ENCODE results near the gene EARS2. TPM values are rescaled to one million over a fixed set of nuclear protein-coding genes. Genes with fewer than 3 reads are reported as not detected.

Gene EARS2
- total and polyA plus RNA-seq, 9 of the 15 experiments (the other 6 are each of a cell fraction or from before 2014, with no cell fraction given) = 17.6 to 58.6 (median 36.3) TPM

DNA sequence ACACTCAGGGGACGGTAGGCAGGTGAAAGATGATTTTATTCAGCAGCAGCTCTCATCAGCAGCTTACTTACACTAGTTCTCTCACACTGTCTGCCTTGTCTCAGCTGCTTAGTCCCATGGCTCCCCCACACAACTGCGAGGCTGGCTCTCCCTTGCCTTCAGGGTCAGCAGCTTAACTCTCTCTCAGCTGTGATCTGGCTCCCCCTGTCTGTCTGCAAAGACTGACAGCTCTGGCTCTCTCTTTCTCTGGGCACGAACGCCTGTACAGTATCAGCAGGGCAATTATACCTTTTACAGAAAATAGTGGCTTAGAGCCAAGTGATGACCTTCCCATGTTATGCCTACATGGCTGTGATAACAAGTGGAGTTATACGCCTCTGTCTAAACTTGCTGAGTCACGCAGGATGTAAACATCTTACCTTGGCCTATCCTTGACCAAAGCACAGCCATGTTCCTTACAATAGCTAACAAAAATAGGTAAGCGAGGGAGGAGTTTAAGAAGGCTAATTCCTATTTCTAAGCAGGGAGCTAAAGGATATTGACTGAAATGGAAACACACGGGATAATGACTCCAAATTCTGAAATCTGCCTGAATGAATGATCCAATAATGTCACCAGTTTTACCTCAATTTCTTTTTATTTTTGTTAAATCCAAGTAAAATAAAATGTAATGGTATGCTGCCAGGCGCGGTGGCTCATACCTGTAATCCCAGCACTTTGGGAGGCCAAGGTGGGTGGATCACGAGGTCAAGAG is 40.0 kb upstream of the EARS2 start (continued):
- peak; percentile 46 for TF ChIP-seq NR2C1 (IDR thresholded peaks at IDR 0.05)
- TF ChIP-seq NR2C1 (tag; IDR thresholded peaks at IDR 0.05) = peak; percentile 98
- TF ChIP-seq RNF2 (IDR thresholded peaks at IDR 0.05) = no peak
- peak; percentile 100 for TF ChIP-seq KLF6 (CRISPR knock-in tag; IDR thresholded peaks at IDR 0.05; ENCODE audit: borderline replicate concordance)
- TF ChIP-seq UBTF (IDR thresholded peaks at IDR 0.05; ENCODE audit: borderline replicate concordance in 1 of 2, low read depth in 2 of 2, low read length in 2 of 2) = peak in 1 of 2 experiments; percentile 65; a peak in 1 of 4 replicates
- TF ChIP-seq TSC22D4 (tag; IDR thresholded peaks at IDR 0.05) = peak; percentile 95
- no peak for TF ChIP-seq ZC3H11A (IDR thresholded peaks at IDR 0.05; ENCODE audit: low read depth, low read length)
- no peak for TF ChIP-seq RBM14 (IDR thresholded peaks at IDR 0.05; ENCODE audit: borderline replicate concordance, insufficient read depth, low read depth, low read length)
- TF ChIP-seq, protein P1, sequence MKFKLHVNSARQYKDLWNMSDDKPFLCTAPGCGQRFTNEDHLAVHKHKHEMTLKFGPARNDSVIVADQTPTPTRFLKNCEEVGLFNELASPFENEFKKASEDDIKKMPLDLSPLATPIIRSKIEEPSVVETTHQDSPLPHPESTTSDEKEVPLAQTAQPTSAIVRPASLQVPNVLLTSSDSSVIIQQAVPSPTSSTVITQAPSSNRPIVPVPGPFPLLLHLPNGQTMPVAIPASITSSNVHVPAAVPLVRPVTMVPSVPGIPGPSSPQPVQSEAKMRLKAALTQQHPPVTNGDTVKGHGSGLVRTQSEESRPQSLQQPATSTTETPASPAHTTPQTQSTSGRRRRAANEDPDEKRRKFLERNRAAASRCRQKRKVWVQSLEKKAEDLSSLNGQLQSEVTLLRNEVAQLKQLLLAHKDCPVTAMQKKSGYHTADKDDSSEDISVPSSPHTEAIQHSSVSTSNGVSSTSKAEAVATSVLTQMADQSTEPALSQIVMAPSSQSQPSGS (CRISPR knock-in tag; IDR thresholded peaks at IDR 0.05) = no peak
- peak; percentile 34 for TF ChIP-seq NEUROD1 (IDR thresholded peaks at IDR 0.05; ENCODE audit: borderline replicate concordance, low read depth, low read length, partially characterized antibody)
- TF ChIP-seq, protein P2, sequence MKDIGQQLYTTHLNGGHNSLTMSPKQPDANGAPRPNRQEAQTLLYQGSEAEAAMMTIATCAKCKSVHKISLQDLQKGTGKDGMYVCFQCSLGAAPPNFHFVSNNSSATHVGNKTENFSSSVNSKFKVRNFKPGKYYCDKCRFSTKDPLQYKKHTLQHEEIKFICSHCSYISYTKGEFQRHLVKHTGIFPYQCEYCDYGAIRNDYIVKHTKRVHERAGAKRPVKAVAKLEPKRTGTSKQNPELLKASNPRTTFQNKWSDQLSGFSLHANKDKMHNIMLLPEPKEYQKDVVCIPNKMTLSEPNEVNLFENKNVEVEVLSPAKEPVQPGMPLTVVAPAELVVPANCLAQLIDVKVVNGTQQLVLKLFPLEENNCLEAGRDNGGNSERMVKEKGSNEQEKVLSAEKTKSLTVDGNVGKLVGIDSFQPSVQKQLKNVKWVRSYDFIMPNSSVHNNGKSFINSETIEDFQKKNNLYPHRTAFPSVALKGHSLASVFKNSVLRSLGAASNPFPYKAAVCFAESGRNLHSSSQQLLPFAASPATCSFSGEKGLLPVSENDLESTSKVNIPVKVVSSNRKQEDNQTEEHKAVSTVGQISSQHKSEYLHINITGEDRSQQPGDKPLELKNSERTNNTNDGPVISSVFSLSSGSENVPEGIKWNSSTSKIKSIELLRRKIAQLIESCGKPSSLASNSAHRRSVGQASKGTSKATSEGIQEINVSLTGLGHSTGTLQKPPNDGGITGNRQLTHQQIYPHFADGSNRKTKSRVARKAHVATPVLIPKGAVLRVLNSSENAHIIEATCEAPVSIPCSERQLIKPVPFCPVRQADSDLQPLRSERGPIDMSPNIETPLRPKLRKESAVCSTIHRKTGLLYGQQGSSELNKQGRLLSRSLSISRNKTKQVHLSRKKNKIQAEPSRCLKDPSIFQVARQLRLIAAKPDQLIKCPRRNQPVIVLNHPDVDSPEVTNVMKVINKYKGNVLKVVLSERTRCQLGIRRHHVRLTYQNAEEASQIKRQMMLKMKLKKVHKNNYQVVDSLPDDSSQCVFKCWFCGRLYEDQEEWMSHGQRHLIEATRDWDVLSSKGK (CRISPR knock-in tag; IDR thresholded peaks at IDR 0.05) = no peak; the same call in 1 of the 2 replicates
- no peak for TF ChIP-seq ZBTB1 (CRISPR knock-in tag; IDR thresholded peaks at IDR 0.05; ENCODE audit: borderline replicate concordance, low read depth)
- no peak for TF ChIP-seq MED1 (CRISPR knock-in tag; IDR thresholded peaks at IDR 0.05; ENCODE audit: borderline replicate concordance)
- TF ChIP-seq SMAD1 (IDR thresholded peaks at IDR 0.05; ENCODE audit: low read depth, low read length, partially characterized antibody) = peak; percentile 43
- no peak for TF ChIP-seq SREBF1 (IDR thresholded peaks at IDR 0.05; ENCODE audit: borderline replicate concordance, low read depth, low read length)
- TF ChIP-seq ZNF639 (CRISPR knock-in tag; conservative IDR thresholded peaks at IDR 0.05 in 1 of 2, IDR thresholded peaks at IDR 0.05 in 1 of 2) = peak in 1 of 2 experiments; percentile 100; a peak in 2 of 4 replicates
- TF ChIP-seq SP1 (CRISPR knock-in tag; IDR thresholded peaks at IDR 0.05) = peak; percentile 31; the same call in 1 of the 2 replicates
- TF ChIP-seq SMAD3 (CRISPR knock-in tag; conservative IDR thresholded peaks at IDR 0.05) = peak; percentile 100
